Right atrium auricular region (tissue), 2 donors: ENCODE results near the gene MDK. TPM values are rescaled to one million over a fixed set of nuclear protein-coding genes. Genes with fewer than 3 reads are reported as not detected.

Experiments used
- DNase-seq: peaks from one replicate; pipeline ENCODE4 v3.0.0-alpha.2; 2019; ENCODE audit warnings: low spot score
- H3K27ac ChIP-seq, 2 donors: fragments of 200-600 bp; sonication (generic); 1 replicate in 1 of 2; 2 replicates in 1 of 2; pipeline ENCODE4 v1.5.1; 2016 to 2019
- H3K27me3 ChIP-seq, 2 donors: fragments of 200-600 bp; sonication (generic); one replicate each; pipeline versions ENCODE4 v1.5.1 to v1.6.0; 2017 to 2019
- H3K36me3 ChIP-seq: fragments of 200-600 bp; sonication (generic); one replicate; pipeline ENCODE4 v1.5.1; 2016
- H3K4me1 ChIP-seq, 2 donors: fragments of 200-600 bp; sonication (generic); one replicate each; pipeline versions ENCODE4 v1.5.1 to v1.6.0; 2017 to 2019
- H3K4me3 ChIP-seq, 2 donors: fragments of 200-600 bp; sonication (generic); 1 replicate in 1 of 2; 2 replicates in 1 of 2; pipeline ENCODE4 v1.5.1; 2017 to 2019; ENCODE audit warnings: mild to moderate bottlenecking in 1 of 2, moderate library complexity in 1 of 2
- H3K9me3 ChIP-seq, 2 donors: fragments of 200-600 bp; sonication (generic); one replicate each; pipeline ENCODE4 v1.5.1; 2019
- CTCF ChIP-seq, 2 donors: fragments of 200-600 bp; sonication (generic); IDR thresholded peaks; one replicate each; pipeline ENCODE4 v1.5.1; 2019; ENCODE audit warnings: antibody characterized with exemption in 2 of 2
- total RNA-seq, 2 donors: library from RNA; depleted of rRNA; stranded (reverse); fragments of >200 nt; gene quantifications; one replicate each; pipeline ENCODE4 v1.1.0, GENCODE V29; 2016

The MDK gene
- total RNA-seq, 2 donors from 2014 or later: 11.9 to 26.4 TPM

GRCh38 chr11:46385169-46386004 is 3.9 kb downstream of the MDK start:
- no peak for DNase-seq
- H3K27me3 ChIP-seq: peaks cover 3 to 14% of the 10 kb centered on the region in 2 donors
- no peak for TF ChIP-seq CTCF (IDR thresholded peaks at IDR 0.05)
- peaks cover 0 to 44% of the 10 kb centered on the region in 2 donors for H3K4me1 ChIP-seq
- H3K27ac ChIP-seq: no peak overlapping the region
- H3K4me3 ChIP-seq: no peak overlapping the region
- no peaks in the 10 kb centered on the region for H3K36me3 ChIP-seq
- no peaks in the 10 kb centered on the region for H3K9me3 ChIP-seq

- Histone ChIP-seq H3K4me1 (peaks cover 0 to 46% of the 10 kb centered on the region in 2 donors), H3K36me3 (no peaks in the 10 kb centered on the region), H3K4me3 (no peak overlapping the region), H3K27me3 (peaks cover 10 to 21% of the 10 kb centered on the region in 2 donors), H3K27ac (no peak overlapping the region), H3K9me3 (no peaks in the 10 kb centered on the region)
- TF ChIP-seq CTCF (IDR thresholded peaks at IDR 0.05): no peak
- DNase-seq: no peak
These were observed 4.6 kb downstream of the MDK start for GRCh38 chr11:46386005-46386578.

- H3K9me3 ChIP-seq: no peaks in the 10 kb centered on the region
These were observed 5.2 kb downstream of the MDK start for GRCh38 chr11:46386674-46387073.

GRCh38 chr11:46387456-46387855 is 6.0 kb downstream of the MDK start:
- TF ChIP-seq CTCF (IDR thresholded peaks at IDR 0.05): no peak
- Histone ChIP-seq H3K27me3 (peaks cover 12 to 28% of the 10 kb centered on the region in 2 donors), H3K4me1 (peaks cover 0 to 48% of the 10 kb centered on the region in 2 donors), H3K4me3 (no peak overlapping the region), H3K27ac (no peak overlapping the region), H3K9me3 (no peaks in the 10 kb centered on the region), H3K36me3 (no peaks in the 10 kb centered on the region)
- no peak for DNase-seq

More at GRCh38 chr11:46386674-46387073, 5.2 kb downstream of the MDK start:
- H3K4me3 ChIP-seq: no peak overlapping the region
- DNase-seq: no peak
- peaks cover 12 to 25% of the 10 kb centered on the region in 2 donors for H3K27me3 ChIP-seq
- no peak for TF ChIP-seq CTCF (IDR thresholded peaks at IDR 0.05)
- no peak overlapping the region for H3K27ac ChIP-seq
- no peaks in the 10 kb centered on the region for H3K36me3 ChIP-seq
- H3K4me1 ChIP-seq: peaks cover 0 to 48% of the 10 kb centered on the region in 2 donors

- no peak overlapping the region for H3K27ac ChIP-seq
- no peaks in the 10 kb centered on the region for H3K36me3 ChIP-seq
- peaks cover 0 to 48% of the 10 kb centered on the region in 2 donors for H3K4me1 ChIP-seq
- H3K9me3 ChIP-seq: no peaks in the 10 kb centered on the region
- no peak for DNase-seq
- H3K27me3 ChIP-seq: peaks cover 12 to 28% of the 10 kb centered on the region in 2 donors
- H3K4me3 ChIP-seq: no peak overlapping the region
- TF ChIP-seq CTCF (IDR thresholded peaks at IDR 0.05): no peak
These were observed 6.6 kb downstream of the MDK start for GRCh38 chr11:46387919-46388618.
